UCSD-AML1 (cell line): ENCODE results near the gene ARID3B.
"Not testable (repeated sequence)": the region's sequence is repeated elsewhere in the genome, so short reads cannot be mapped to it uniquely, and the experiment has no call there.

Experiments
- DNase-seq: peaks from one replicate; lab custom pipeline; 2025; ENCODE audit not compliant: unreplicated experiment; lab: John Stamatoyannopoulos, UW

Gene ARID3B, protein sequence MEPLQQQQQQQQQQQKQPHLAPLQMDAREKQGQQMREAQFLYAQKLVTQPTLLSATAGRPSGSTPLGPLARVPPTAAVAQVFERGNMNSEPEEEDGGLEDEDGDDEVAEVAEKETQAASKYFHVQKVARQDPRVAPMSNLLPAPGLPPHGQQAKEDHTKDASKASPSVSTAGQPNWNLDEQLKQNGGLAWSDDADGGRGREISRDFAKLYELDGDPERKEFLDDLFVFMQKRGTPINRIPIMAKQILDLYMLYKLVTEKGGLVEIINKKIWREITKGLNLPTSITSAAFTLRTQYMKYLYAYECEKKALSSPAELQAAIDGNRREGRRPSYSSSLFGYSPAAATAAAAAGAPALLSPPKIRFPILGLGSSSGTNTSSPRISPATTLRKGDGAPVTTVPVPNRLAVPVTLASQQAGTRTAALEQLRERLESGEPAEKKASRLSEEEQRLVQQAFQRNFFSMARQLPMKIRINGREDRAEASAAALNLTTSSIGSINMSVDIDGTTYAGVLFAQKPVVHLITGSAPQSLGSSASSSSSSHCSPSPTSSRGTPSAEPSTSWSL

DNA sequence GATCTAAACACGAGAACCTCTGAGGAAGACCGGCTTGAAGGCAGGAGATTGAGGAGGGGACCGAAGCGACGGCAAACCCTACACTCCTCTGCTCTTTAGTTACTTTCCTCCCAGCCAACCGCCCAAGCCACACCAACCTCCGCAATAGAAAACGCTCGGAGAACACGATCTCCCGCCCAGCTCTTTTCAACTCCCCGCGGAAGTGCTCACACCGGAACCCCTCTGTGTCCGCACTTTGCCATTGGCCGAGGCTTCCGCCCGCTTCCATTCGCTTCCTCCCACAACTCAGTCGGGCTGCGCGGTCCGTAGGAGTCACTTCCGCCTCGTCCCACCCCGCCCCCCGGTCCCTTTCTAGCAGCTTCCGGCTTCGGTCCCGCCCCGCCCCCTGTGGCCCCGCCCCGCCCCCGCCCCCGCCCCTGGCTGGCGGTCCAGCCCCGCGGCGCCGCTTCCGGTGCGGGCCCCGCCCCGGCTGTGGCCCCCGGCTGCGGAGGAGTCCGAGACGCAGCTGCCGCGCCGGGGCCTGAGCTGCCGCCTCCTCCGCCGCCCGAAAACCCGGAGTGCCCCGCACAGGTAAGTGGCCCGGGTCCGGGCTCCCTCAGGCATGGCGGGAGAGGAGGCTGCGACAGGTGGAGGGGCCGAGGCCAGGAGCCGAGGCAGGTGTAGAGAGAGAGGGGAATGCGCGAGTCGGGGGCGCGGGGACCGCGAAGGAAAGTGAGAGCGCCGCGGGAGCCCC is at the start of gene ARID3B:
TSS of gene ARID3B (plus strand) at position 460 of the 733 bp plus-strand sequence. CDS start 2,717 bp downstream, outside the sequence.
- peak; percentile 96 for DNase-seq

DNA sequence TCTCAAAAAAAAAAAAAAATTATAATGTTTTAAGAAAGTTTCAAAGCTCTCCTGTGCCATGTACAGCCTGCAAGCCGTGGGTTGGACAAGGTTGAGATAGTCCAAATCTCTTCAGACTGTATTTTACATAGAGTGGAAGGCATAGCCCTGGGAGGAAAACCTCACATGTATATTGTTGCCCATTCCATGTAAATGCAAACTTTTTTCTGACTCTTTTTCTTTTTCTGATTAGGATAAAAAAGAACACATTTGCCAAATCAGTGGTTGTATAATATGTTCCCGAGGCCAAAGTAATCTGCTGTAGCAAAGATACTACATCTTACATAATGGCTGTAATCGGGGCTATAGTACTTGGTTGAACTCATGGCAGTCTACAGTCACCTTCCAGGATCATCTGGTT is 44.4 kb upstream of the ARID3B start:
- DNase-seq, result no peak

DNA sequence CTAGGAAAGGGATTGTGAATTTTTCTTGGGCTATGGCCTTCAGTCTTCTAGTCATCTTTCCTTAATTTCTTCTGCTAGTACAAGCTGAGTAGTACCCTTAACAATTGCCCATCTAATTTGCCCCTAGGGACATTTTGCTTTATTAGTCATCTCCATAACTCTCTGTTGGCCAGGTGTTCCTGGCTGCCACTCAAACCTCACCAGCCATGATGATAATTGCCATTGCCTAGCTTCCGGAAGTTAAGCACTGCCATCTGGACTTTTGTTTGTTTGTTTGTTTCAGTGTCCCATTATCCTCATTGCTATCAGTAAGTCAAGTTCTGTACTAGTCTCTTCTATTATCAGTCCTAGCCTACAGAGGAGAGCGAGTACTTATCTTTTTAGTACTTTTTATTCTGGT is 43.4 kb upstream of the ARID3B start:
- DNase-seq, result no peak

DNA sequence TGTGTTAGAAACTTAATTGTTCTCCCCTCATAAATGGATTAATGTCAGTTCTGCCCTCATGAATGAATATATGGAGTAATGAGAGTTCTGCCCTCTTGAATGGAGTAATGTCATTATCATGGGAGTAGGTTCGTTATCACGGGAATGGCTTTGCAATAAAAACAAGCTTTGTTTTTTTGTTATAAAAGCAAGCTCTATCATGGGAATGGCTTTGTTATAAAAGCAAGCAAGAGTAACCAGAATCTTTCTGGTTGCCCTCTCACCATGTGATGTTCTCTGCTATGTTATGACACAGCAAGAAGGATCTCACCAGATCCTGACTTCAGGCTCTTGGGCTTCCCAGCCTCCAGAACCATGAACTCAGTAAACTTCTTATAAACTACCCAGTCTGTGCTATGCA is 41.7 kb upstream of the ARID3B start:
- no peak for DNase-seq

DNA sequence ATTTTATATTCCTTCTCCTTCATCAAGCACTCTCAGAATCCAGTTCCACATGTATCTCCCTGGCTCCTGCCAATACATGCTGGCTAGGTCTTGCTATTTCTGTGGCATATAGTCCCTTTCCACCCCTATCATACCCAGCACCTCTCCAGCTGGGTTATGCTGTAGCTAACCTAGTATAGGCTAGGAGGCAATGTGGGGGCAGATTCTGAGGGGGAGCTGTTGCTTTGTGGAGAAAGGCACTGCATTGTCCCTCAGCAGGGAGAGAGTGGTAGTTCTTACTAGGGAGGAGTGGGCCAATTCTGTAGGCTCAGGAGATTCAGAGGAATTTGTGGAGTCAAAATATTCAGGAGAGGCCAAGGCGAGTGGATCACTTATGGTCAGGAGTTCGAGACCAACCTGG is 40.6 kb upstream of the ARID3B start:
- DNase-seq, result no peak

DNA sequence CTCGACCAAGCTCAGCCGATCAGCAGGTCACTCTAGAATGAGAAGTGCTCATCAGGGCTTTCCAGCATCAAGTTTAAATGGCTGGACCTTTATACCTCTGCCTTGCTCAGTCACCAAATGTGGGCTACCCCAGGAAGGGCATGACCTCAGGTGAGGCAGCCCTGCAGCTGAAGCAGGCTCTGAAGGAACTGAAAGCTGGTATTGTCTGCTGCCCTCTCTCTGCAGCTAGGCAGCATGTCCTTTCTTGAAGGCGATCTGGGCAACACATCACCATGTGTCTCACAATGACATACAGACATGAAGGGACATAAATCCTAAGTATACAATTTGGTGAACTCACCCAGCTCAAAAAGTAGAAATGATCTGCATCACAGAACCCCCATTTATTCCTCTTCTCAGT is 38.7 kb upstream of the ARID3B start:
- no peak for DNase-seq

DNA sequence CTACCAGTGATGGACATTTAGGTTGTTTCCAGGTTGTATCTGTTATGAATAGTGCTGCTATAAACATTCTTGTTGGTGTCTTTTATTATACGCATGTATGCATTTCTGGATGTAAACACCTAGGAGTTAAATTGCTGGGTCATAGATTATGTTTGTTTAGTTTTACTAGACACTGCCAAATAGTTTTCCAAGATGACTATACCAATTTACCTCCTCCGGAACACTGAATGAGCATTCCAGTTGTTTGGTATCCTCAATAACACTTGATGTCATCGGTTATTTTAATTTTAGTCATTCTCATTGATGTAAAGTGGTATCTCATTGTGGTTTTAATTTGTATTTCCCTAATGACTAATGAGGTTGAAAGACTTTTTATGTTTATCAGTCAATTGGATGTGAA is 36.6 kb upstream of the ARID3B start:
- no peak for DNase-seq

DNA sequence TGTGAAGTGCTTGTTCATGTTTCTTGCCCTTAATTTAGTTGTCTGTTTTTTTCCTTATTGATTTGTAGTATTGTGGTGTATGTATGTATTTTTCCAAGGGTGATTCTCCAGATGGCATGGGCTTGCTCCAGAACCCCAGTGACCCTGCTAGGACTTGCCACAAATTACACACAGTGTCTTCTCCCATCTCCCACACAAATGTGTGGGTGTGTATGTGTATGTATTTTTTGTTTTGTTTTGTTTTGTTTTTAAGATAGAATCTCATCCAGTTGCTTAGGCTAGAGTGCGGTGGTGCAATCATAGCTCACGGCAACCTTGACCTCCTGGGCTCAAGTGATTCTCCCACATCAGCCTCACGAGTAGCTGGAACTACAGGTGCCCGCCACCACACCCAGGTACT is 36.2 kb upstream of the ARID3B start:
- no peak for DNase-seq

DNA sequence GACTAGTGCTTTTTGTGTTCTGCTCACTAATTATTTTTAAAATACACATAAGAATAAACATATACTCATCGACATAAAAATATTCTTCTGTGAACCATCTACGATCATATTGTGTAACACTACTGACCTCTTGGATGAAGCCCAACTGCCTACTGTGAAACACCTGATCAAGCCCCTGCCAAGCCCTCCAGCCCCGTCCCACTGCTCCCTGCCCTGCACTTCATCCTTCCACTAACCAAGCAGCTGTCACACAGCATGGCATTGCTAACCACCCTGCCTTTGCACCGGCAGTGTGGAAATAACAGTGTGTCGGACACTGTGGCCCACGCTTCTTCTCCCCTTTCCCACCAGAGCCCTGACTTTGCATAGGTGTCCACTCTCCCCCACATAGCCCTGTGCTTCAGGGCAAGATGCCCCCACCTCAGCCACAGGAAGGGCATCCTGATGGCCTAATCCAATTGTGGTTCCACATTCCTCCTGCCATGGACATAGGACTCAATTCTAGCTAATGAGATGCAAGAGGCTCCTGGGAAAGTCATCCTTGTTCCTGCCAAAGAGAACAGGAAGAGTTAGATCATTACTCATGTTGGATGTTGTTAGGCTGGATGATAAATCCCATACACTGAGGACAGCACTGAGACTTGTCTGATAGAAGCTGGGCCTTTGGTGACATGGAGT is 35.0 kb upstream of the ARID3B start:
- DNase-seq, result no peak

DNA sequence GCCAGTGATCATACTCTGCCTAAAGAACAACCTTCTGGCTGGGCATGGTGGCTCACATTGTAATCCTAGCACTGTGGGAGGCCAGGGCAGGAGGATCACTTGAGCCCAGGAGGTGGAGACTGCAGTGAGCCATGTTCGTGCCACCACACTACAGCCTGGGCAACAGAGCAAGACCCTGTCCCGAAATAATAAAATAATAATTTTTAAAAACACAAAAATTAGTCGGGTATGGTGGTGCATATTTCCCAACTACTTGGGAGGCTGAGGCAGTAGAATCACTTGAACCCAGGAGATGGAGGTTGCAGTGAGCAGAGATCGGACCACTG is 34.5 kb upstream of the ARID3B start:
- DNase-seq, result no peak

DNA sequence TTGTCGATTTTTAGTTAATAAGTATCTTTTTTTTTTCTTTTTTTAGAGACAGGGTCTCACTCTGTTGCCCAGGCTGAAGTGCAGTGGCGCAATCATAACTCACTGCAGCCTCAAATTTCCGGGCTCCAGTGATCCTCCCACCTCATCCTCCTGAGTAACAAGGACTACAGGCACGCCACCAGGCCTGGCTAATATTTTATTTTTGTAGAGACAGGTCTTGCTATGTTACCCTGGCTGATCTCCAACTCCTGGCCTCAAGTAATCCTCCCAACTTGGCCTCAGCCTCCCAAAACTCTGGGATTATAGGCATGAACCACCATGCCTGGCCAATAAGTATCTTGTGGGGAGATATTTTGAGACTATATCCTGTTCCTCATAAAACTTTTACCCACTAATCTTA is 29.4 kb upstream of the ARID3B start:
- DNase-seq, result peak; percentile 23

DNA sequence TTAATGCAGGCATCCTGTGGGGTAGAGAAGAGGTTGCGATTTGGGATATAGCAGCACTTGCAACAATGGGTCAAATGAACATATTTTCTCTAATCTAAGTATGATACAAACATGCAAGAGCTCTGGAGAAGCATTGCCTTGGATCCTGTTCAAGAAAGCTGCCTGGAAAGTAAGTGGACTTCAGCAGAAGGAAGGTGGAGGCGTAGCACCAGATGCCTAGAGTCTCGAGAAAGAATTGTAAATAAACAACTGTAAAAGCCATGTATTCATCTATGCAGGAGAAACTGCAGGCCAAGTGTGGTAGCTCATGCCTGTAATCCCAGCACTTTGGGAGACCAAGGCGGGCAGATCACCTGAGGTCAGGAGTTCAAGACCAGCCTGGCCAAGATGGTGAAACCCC is 27.0 kb upstream of the ARID3B start:
- not testable (repeated sequence) for DNase-seq

DNA sequence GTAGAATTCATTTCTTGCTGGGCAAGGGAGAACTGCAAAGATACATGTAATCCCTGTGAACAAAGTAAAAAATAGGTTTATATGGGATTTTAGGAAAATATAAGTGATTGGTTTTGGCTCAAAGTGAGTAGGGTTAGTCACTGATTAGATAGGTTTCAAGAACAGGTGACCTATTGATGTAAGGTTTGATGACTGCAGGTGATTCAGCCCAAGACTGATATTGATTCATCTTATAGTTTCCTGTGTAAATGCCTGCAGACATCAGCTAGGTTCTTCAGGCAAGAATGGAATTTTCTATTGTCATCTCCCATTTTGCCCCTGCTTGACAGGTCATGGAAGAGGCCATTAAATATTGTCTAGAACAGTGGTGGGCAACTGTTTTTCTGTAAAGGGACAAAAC is 23.9 kb upstream of the ARID3B start:
- no peak for DNase-seq

DNA sequence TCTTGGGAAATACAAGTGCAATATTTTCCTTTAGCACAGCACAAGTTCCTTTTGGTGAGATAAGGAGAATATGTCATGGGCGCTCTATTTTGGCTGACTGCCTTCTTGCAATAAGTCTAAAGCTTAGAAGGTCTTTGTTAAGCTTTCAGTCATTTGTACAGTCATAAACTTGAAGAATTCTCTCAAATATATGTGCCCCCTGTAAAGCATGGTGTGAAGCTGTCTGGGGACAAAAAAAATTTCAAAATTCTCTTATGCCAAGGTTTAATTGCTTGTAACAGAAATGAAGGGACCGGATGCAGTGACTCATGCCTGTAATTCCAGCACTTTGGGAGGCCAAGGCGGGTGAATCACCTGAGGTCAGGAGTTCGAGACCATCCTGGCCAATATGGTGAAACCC is 21.7 kb upstream of the ARID3B start:
- no peak for DNase-seq

DNA sequence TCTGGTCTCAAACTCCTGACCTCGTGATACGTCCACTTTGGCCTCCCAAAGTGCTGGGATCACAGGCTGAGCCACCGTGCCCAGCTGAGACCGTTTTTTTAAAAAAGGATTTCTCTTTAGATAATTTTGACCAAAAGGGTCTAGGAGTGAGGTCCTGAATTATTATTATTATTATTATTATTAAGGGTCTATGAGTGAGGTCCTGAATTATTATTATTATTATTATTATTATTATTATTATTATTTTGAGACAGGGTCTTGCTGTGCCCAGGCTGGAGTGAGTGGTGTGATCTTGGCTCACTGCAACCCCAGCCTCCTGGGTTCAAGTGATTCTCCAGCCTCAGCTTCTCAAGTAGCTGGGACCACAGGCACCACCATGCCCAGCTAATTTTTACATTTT is 20.6 kb upstream of the ARID3B start:
- DNase-seq, result no peak

DNA sequence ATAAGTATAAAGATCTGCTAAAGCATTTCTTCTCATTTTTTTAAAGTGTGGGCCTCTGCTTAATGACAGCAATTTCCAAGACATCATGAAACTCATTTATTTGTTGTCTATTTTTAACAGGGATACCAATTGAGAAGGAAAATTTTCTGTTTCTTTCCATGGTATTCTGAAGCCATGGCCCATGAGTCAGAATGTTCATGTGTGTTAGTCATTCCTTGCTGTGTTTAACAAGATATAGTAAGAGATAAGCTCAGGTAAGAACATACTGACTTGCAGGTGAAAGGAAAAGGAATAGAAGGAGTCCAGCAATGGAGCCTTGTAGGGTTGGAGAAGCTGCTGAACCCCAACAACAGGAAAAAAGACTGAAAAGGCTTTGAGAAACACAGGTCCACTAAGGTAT is 17.0 kb upstream of the ARID3B start:
- DNase-seq, result no peak

DNA sequence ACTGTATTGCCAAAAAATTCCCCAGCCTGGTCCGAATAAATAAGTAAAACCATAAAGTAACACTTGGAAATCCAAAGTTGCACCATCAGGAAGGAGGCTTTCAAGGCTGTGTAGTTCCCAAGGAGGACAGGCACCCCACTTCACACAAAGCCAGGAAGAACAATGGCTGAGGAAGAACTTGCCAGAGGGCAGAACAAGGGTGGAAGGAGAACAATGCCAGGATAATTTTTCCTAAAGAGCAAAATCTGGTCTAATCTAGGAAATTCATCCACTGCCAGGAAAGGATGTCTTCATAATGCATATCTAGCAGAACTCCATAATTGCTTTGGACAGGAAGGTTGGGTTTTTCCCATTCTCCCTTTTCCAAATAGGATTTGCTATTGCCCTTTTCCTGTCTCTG is 15.7 kb upstream of the ARID3B start:
- no peak for DNase-seq

DNA sequence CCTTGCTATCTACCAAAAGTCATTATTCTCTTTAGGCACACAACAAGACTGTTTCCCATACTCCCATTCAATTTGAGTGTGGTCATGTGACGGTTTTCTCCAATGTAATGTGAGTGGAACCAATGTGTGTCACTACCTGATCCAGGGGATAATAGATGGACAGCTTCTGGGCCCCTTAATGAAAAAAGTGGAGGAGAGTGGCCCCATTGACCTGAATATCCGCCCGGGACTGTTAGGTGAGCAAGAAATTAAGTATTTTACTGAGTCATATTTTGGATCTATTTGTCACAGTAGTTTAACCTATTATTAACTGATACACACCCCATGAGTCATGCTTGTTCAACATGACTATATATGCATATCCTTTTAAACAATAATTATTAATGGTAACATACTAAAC is 15.1 kb upstream of the ARID3B start:
- DNase-seq, result no peak

DNA sequence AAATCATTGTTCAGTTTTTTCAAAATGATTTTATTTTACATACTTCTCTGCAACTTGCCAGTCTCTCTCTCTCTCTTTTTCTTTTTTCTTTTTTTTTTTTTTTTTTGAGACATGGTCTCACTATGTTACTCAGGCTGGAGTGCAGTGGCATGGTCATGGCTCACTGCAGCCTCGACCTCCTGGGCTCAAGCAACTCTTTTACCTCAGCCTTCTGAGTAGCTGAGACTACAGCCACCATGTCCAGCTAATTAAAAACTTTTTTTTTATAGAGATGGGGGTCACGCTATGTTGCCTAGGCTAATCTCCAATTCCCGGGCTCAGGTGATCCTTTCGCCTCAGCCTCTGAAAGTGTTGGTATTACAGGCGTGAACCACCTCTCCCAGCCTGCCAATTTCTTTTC is 12.1 kb upstream of the ARID3B start:
- DNase-seq, result no peak

DNA sequence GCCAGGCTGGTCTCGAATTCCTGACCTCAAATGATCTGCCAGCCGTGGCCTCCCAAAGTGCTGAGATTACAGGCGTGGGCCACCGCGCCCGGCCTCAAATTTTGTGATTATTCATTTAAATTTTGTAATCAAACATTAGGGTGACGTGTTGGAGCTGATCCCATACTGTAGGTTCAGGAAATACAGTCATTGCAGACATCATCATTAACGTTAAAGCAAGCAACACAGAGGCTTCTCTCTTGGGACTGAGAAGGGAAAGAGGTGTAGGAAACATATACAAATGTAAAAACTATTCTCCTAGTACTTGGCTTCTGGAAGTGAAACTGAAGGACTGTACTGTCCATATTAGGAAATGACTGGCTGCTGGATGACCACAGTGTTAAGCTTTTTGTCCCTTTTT is 11.1 kb upstream of the ARID3B start:
- no peak for DNase-seq

DNA sequence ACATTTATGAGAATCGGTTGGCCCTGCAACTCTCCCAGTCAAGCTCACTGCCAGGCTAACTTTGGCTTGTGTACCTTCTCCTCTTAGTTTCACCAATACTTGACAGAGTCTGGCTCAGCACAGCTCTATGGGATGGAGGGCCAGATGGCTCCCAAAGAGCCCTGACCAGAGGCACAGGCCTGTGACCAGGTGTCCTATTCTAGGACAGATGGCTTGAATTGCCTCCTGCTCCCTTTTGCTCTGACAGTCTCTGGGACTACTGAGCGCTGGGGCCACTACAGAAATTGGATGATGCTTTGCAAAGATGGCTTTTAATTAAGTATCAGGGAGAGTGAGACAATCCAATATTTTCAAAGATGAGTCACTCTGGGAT is 10.3 kb upstream of the ARID3B start:
- DNase-seq, result no peak
